ENCODE data around the gene SH3GLB2. TPM values are rescaled to one million over a fixed set of nuclear protein-coding genes. Genes with fewer than 3 reads are reported as not detected.

The SH3GLB2 gene
- total and polyA plus RNA-seq, 2 of the 8 experiments (the other 6 are each of a cell fraction or from before 2014, with no cell fraction given), result 52.7 to 79.9 TPM

DNA sequence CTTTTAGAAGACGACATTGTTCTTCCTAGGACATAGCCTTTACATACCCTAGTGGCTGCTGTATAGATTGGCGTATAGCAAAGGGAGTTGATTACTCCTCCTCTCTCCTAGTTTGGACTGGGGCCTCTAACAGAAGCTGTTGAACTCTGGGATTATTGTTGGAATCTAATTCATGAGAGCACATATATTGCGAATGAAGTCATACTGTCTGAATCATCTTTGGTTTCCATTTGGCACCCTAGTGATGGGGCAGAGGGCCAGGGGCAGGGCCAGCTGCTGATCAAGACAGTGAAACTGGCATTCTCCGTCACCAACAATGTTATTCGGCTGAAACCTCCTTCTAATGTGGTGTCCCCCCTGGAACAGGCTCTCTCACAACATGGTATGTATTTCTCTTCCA lies 40.3 kb downstream of the SH3GLB2 start:
- Histone ChIP-seq H2BK12ac (ENCODE audit: low read depth, low read length) (no peak overlapping the region), H4K5ac (ENCODE audit: insufficient read length, low read depth, low read length) (no peak overlapping the region), H2BK20ac (ENCODE audit: low read length) (no peak overlapping the region), H3K23ac (ENCODE audit: insufficient read length) (no peak overlapping the region), H4K20me1 (replicated peaks in 1 of 2; ENCODE audit: control insufficient read depth in 1 of 2, insufficient read depth in 2 of 2, low read length in 2 of 2) (peaks cover 0 to 1% of the 10 kb centered on the region in 2 experiments), H3K56ac (replicated peaks; ENCODE audit: insufficient read length, low read depth, low read length) (no peak overlapping the region), H3K4me2 (ENCODE audit: insufficient read depth in 1 of 2, low read depth in 2 of 2, low read length in 2 of 2) (no peak overlapping the region), H3K4ac (replicated peaks; ENCODE audit: insufficient read length, low read depth, low read length) (no peak overlapping the region), H2BK15ac (ENCODE audit: low read length) (no peak overlapping the region), H3K14ac (ENCODE audit: insufficient read length) (no peak overlapping the region), H3K23me2 (ENCODE audit: low read depth, low read length) (no peaks in the 10 kb centered on the region), H3K4me1 (replicated peaks in 1 of 4; ENCODE audit: control insufficient read depth in 3 of 4, insufficient read depth in 4 of 4, low read length in 3 of 4) (no peaks in the 10 kb centered on the region), H3K9me3 (ENCODE audit: insufficient read depth in 2 of 2, low read depth in 1 of 2, low read length in 1 of 2) (no peaks in the 10 kb centered on the region), H4K8ac (ENCODE audit: extremely low read depth, insufficient read depth, low read length) (no peak overlapping the region), H2AFZ (ENCODE audit: low read length) (no peak overlapping the region), H2BK120ac (replicated peaks; ENCODE audit: low read depth, low read length) (no peak overlapping the region), H3K18ac (ENCODE audit: extremely low read depth, low read length) (no peak overlapping the region), H2BK5ac (ENCODE audit: low read depth, low read length) (no peak overlapping the region), H3K79me2 (ENCODE audit: control insufficient read depth in 1 of 2, insufficient read depth in 2 of 2, low read length in 2 of 2) (no peaks in the 10 kb centered on the region), H3K9ac (replicated peaks in 1 of 4; ENCODE audit: extremely low read depth in 1 of 4, low read depth in 3 of 4, low read length in 3 of 4) (no peak overlapping the region), H4K91ac (replicated peaks; ENCODE audit: insufficient read length, low read length) (no peak overlapping the region), H3K4me3 (ENCODE audit: extremely low read depth in 1 of 4, insufficient read depth in 2 of 4, low read depth in 3 of 4, low read length in 4 of 4) (no peak overlapping the region), H3K27me3 (replicated peaks in 1 of 4; ENCODE audit: control insufficient read depth in 3 of 4, extremely low read depth in 1 of 4, insufficient read depth in 3 of 4, low read length in 3 of 4) (no peaks in the 10 kb centered on the region), H3K27ac (ENCODE audit: low read depth, low read length) (no peak overlapping the region), H3K36me3 (ENCODE audit: control insufficient read depth in 2 of 4, insufficient read depth in 4 of 4, low read length in 3 of 4) (peaks cover 19 to 71% (median 63%) of the 10 kb centered on the region in 4 experiments), H3K79me1 (ENCODE audit: low read depth, low read length) (no peaks in the 10 kb centered on the region), H2AK5ac (ENCODE audit: low read depth, low read length) (no peak overlapping the region)
- TF ChIP-seq RAD21 (IDR thresholded peaks at IDR 0.05 in 1 of 2, conservative IDR thresholded peaks at IDR 0.05 in 1 of 2; ENCODE audit: low read depth in 2 of 2, low read length in 2 of 2) (no peak), KDM1A (IDR thresholded peaks at IDR 0.05; ENCODE audit: borderline replicate concordance, low read length) (no peak), PHF8 (conservative IDR thresholded peaks at IDR 0.05; ENCODE audit: low read depth, low read length) (no peak), SIRT6 (IDR thresholded peaks at IDR 0.05; ENCODE audit: low read length) (no peak), POLR2A (IDR thresholded peaks at IDR 0.05; ENCODE audit: control extremely low read depth in 1 of 2, low read depth in 2 of 2, low read length in 2 of 2) (no peak), KDM4A (IDR thresholded peaks at IDR 0.05; ENCODE audit: low read depth, low read length, severe bottlenecking) (no peak), TEAD4 (IDR thresholded peaks at IDR 0.05; ENCODE audit: low read depth, low read length) (no peak), JUN (IDR thresholded peaks at IDR 0.05; ENCODE audit: low read depth, low read length) (no peak), CHD1 (IDR thresholded peaks at IDR 0.05; ENCODE audit: low read depth, low read length) (no peak), KDM5A (IDR thresholded peaks at IDR 0.05; ENCODE audit: low read length) (no peak), EP300 (IDR thresholded peaks at IDR 0.05; ENCODE audit: borderline replicate concordance in 1 of 2, low read depth in 2 of 2, low read length in 2 of 2) (no peak), TAF7 (optimal IDR thresholded peaks at IDR 0.05; ENCODE audit: borderline replicate concordance, low read depth, low read length) (no peak), FOSL1 (IDR thresholded peaks at IDR 0.05; ENCODE audit: insufficient read depth, low read depth, low read length) (no peak)
- TF ChIP-seq, protein P1, sequence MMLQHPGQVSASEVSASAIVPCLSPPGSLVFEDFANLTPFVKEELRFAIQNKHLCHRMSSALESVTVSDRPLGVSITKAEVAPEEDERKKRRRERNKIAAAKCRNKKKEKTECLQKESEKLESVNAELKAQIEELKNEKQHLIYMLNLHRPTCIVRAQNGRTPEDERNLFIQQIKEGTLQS (IDR thresholded peaks at IDR 0.05; ENCODE audit: insufficient read depth, low read depth, low read length), result no peak
- POLR2A ChIA-PET (ENCODE audit: partially characterized antibody), result interaction anchor here (0.9 to 1.6 kb wide), 5 partner anchors 10 to 31 kb away, joined by 3 to 4 read pairs (median 3); no protein-coding TSS in a partner anchor
- DNase-seq (ENCODE audit: low read depth in 1 of 2, low spot score in 2 of 2), result no peak
- no peak for FAIRE-seq
- 93% methylated on average over 5 of the region's 5 CpGs; no CpG with 5 or more reads in 1 of the 2 experiments for WGBS, 2 experiments (ENCODE audit: extremely low coverage in 1 of 2, insufficient coverage in 1 of 2, insufficient read length in 1 of 2, insufficient replicate concordance in 2 of 2, low coverage in 1 of 2, low lambda C conversion rate in 2 of 2, missing lambda C conversion rate in 1 of 2)
- CTCF ChIA-PET (ENCODE audit: partially characterized antibody), result interaction anchor here (1.3 to 3.0 kb wide), 2 partner anchors 19 to 26 kb away, joined by 3 to 9 read pairs; no protein-coding TSS in a partner anchor
